Esophagus squamous epithelium (tissue), 5 donors: Measurements from ENCODE around the gene LRRC4C. TPM values are rescaled to one million over a fixed set of nuclear protein-coding genes. Genes with fewer than 3 reads are reported as not detected.

Experiments used
- DNase-seq: peaks from one replicate; lab custom pipeline; 2025; lab: John Stamatoyannopoulos, UW
- H3K27ac ChIP-seq, 4 donors: fragments of 200-600 bp; sonication (generic); one replicate each; pipeline ENCODE4 v1.5.1; 2016 to 2019; ENCODE audit warnings: mild to moderate bottlenecking in 1 of 4
- H3K27me3 ChIP-seq, 4 donors: fragments of 200-600 bp; sonication (generic); 1 replicate in 3 of 4; 2 replicates in 1 of 4; pipeline versions ENCODE4 v1.5.1 to v1.6.0; 2017 to 2021; ENCODE audit warnings: antibody characterized with exemption in 1 of 4
- H3K36me3 ChIP-seq, 3 donors: fragments of 200-600 bp; sonication (generic); one replicate each; pipeline ENCODE4 v1.5.1; 2016 to 2019
- H3K4me1 ChIP-seq, 3 donors: fragments of 200-600 bp; sonication (generic); one replicate each; pipeline ENCODE4 v1.5.1; 2017 to 2019
- H3K4me3 ChIP-seq, 4 donors: fragments of 200-600 bp; sonication (generic); 1 replicate in 3 of 4; 2 replicates in 1 of 4; pipeline ENCODE4 v1.5.1; 2016 to 2019; ENCODE audit warnings: mild to moderate bottlenecking in 2 of 4, moderate library complexity in 1 of 4
- H3K9me3 ChIP-seq, 3 donors: fragments of 200-600 bp; sonication (generic); one replicate each; pipeline ENCODE4 v1.5.1; 2016 to 2019
- POLR2A ChIP-seq, 4 donors: fragments of 450-650 bp; IDR thresholded peaks; one replicate each; pipeline ENCODE4 v1.6.1; 2017; ENCODE audit warnings: antibody characterized with exemption in 4 of 4, mild to moderate bottlenecking in 4 of 4, moderate library complexity in 3 of 4
- WGBS, 2 donors: methylation state at CpG; one replicate each; pipeline ENCODE4 v1.1.5; 2018; 5-methylcytosine and 5-hydroxymethylcytosine counted together
- intact Hi-C: fragments of 100-400 bp; cut with DNase I; formaldehyde crosslinking; loops from one replicate; pipeline ENCODE4 v1.15.0; 2022
- total RNA-seq, 4 donors: library from RNA; depleted of rRNA; stranded (reverse); fragments of >200 nt; gene quantifications; one replicate each; pipeline ENCODE4 v1.1.0, GENCODE V29; 2016
- TF ChIP-seq, protein P1 (sequence below), 6 experiments: fragments of 450-650 bp in 4 of 6; fragments of 200-600 bp in 2 of 6; sonication (generic) in 2 of 6; IDR thresholded peaks; one replicate each; pipeline ENCODE4 v1.5.1; 2016 to 2019; ENCODE audit warnings: antibody characterized with exemption in 6 of 6, mild to moderate bottlenecking in 4 of 6, moderate library complexity in 4 of 6
- donor health status: DM: yes; HTN: yes; CAD: no.

The LRRC4C gene
- total RNA-seq, 4 donors from 2014 or later, result 0.09 to 0.38 (median 0.30) TPM; not detected in 1

DNA sequence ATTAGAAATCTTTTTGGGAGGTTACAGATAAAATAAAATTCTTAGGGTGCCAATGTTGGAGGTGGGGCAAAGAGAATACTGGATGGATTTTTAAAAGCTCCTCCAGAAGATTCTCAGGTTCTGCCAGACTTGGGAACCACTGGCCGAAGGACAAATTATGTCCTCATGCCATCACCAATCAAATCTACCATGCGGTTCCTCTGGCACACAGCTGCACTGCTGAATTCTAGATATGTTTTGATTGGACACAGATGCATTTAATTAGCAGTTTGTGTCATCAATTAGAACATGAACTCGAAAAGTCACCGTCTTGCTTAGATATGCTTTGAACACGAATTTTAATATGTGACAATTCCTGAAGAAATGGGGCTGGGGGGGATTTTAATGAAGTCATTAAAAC is 1269.2 kb downstream of the LRRC4C start:
- no peaks in the 10 kb centered on the region for H3K27me3 ChIP-seq
- H3K9me3 ChIP-seq, result peaks cover 0 to 5% (median 0%) of the 10 kb centered on the region in 3 donors
- H3K4me1 ChIP-seq, result no peaks in the 10 kb centered on the region
- 59 to 74% methylated on average over 5 of the region's 5 CpGs for WGBS, 2 donors
- intact Hi-C loops, result no loop called here
- no peak for TF ChIP-seq POLR2A (IDR thresholded peaks at IDR 0.05)
- TF ChIP-seq, protein P1, sequence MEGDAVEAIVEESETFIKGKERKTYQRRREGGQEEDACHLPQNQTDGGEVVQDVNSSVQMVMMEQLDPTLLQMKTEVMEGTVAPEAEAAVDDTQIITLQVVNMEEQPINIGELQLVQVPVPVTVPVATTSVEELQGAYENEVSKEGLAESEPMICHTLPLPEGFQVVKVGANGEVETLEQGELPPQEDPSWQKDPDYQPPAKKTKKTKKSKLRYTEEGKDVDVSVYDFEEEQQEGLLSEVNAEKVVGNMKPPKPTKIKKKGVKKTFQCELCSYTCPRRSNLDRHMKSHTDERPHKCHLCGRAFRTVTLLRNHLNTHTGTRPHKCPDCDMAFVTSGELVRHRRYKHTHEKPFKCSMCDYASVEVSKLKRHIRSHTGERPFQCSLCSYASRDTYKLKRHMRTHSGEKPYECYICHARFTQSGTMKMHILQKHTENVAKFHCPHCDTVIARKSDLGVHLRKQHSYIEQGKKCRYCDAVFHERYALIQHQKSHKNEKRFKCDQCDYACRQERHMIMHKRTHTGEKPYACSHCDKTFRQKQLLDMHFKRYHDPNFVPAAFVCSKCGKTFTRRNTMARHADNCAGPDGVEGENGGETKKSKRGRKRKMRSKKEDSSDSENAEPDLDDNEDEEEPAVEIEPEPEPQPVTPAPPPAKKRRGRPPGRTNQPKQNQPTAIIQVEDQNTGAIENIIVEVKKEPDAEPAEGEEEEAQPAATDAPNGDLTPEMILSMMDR (IDR thresholded peaks at IDR 0.05), result no peak
- H3K27ac ChIP-seq, result no peak overlapping the region
- H3K36me3 ChIP-seq, result no peaks in the 10 kb centered on the region
- DNase-seq, result no peak
- no peak overlapping the region for H3K4me3 ChIP-seq

- Histone ChIP-seq H3K4me1 (no peaks in the 10 kb centered on the region), H3K27me3 (no peaks in the 10 kb centered on the region), H3K4me3 (no peak overlapping the region), H3K9me3 (peaks cover 0 to 5% (median 0%) of the 10 kb centered on the region in 3 donors), H3K36me3 (no peaks in the 10 kb centered on the region), H3K27ac (no peak overlapping the region)
- intact Hi-C loops, result no loop called here
- no peak for DNase-seq
- no peak for TF ChIP-seq POLR2A (IDR thresholded peaks at IDR 0.05)
- WGBS, 2 donors, result 24 to 42% methylated on average over 3 of the region's 3 CpGs
Measured at GRCh38 chr11:40188848-40189247, 1270.6 kb downstream of the LRRC4C start.

- no peak for DNase-seq
- H3K36me3 ChIP-seq, result no peaks in the 10 kb centered on the region
- TF ChIP-seq, protein P1 (IDR thresholded peaks at IDR 0.05), result no peak
- TF ChIP-seq POLR2A (IDR thresholded peaks at IDR 0.05), result no peak
- no peaks in the 10 kb centered on the region for H3K4me1 ChIP-seq
- no peak overlapping the region for H3K4me3 ChIP-seq
- H3K27me3 ChIP-seq, result no peaks in the 10 kb centered on the region
- H3K27ac ChIP-seq, result no peak overlapping the region
- H3K9me3 ChIP-seq, result peaks cover 0 to 2% (median 0%) of the 10 kb centered on the region in 3 donors
- WGBS, 2 donors, result 56 to 67% methylated on average over 4 of the region's 4 CpGs
- intact Hi-C loops, result no loop called here
Measured at GRCh38 chr11:40187295-40187694, 1272.2 kb downstream of the LRRC4C start.

DNA sequence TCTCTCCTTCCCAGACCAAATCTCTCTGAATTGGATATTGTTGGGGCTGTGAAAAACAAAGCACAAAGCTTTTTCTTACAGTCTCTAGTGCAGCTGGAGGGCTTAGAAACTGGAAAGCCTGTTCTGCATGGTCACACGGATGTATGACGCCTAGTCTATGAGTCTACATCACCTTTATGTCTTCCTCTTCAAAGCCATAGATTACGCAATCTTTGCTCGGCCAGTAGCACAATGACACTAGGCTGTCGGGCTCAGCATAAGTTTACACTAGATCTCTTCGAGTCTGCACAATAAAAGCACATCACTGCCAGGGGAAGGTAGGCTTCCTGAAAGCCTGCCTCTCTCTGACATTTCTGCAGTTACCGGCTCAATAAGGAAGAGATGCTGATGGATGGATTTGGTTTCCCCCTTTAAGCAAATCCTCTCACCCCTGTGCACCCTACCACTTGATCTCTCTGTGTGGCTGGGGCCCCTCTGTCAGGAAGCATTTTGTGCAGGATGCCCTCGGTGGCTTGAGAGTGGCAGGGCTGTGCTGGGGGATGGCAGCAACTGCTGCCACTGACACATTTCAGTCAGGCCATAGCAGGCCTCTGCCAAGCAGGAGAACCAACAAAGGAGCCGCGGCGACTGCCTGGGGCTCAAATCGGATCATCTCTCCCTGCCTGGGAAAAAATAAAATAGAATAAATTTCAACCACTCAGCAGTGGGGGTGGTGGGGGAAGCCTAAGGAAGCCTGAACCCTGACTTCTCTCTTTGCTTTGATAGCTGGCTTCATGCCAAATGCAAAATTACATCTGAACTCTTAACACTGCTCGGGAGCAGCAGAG is 1272.8 kb downstream of the LRRC4C start:
- no peak for TF ChIP-seq POLR2A (IDR thresholded peaks at IDR 0.05)
- TF ChIP-seq, protein P1 (IDR thresholded peaks at IDR 0.05), result no peak
- no peak overlapping the region for H3K4me3 ChIP-seq
- no peaks in the 10 kb centered on the region for H3K36me3 ChIP-seq
- no peak overlapping the region for H3K27ac ChIP-seq
- no peak for DNase-seq
- no peaks in the 10 kb centered on the region for H3K4me1 ChIP-seq
- H3K27me3 ChIP-seq, result no peaks in the 10 kb centered on the region
- H3K9me3 ChIP-seq, result no peaks in the 10 kb centered on the region
- intact Hi-C loops, result no loop called here
- WGBS, 2 donors, result 34 to 49% methylated on average over 10 to 13 of the region's 13 CpGs

GRCh38 chr11:40185793-40186192 is 1273.7 kb downstream of the LRRC4C start:
- TF ChIP-seq POLR2A (IDR thresholded peaks at IDR 0.05), result no peak
- TF ChIP-seq, protein P1 (IDR thresholded peaks at IDR 0.05), result no peak
- 54 to 61% methylated on average over 4 of the region's 4 CpGs for WGBS, 2 donors
- Histone ChIP-seq H3K9me3 (no peaks in the 10 kb centered on the region), H3K27me3 (no peaks in the 10 kb centered on the region), H3K4me3 (no peak overlapping the region), H3K36me3 (no peaks in the 10 kb centered on the region), H3K27ac (no peak overlapping the region), H3K4me1 (no peaks in the 10 kb centered on the region)
- DNase-seq, result no peak
- intact Hi-C loops, result no loop called here
